IMR-90 (cell line): Measurements from ENCODE around the gene SLC38A3. TPM values are rescaled to one million over a fixed set of nuclear protein-coding genes. Genes with fewer than 3 reads are reported as not detected.
A peak's percentile ranks its signal among the peaks of the same experiment; 100 is the strongest.

Experiments used
- ATAC-seq: fragments of 200-7000 bp; cut with Tn5 transposase; 2 replicates; pipeline ENCODE4 v1.9.1; 2020; ENCODE audit warnings: low read depth, mild to moderate bottlenecking, moderate library complexity
- BruUV-seq: library from RNA; stranded (reverse); fragments of 400-500 nt; replicated peaks from 2 replicates; lab custom pipeline; 2021; lab: Mats Ljungman, UMichigan
- CTCF ChIA-PET: fragments of 300-600 bp; formaldehyde crosslinking; extraction: SDS; loops from one replicate; lab custom pipeline; 2021; ENCODE audit warnings: antibody characterized with exemption; lab: Yijun Ruan, JAX
- POLR2A ChIA-PET: fragments of 300-600 bp; sonication (Branson Sonifier 250); formaldehyde crosslinking; loops from one replicate; lab custom pipeline; 2022; ENCODE audit warnings: antibody characterized with exemption; ENCODE audit not compliant: unreplicated experiment; lab: Charles Lee
- DNase-seq: peaks from one replicate; pipeline ENCODE4 v3.0.0; 2013
- H2AFZ ChIP-seq: replicated peaks from 2 replicates; pipeline ENCODE3; 2013; ENCODE audit warnings: low read length, mild to moderate bottlenecking; ENCODE audit not compliant: poor library complexity
- H2AK5ac ChIP-seq: 2 replicates; pipeline ENCODE4 v1.6.1; 2013; ENCODE audit warnings: low read depth, low read length, inconsistent platforms
- H2AK9ac ChIP-seq: replicated peaks from 2 replicates; pipeline ENCODE3; 2013; ENCODE audit warnings: mild to moderate bottlenecking, low read depth, low read length, moderate library complexity; ENCODE audit not compliant: poor library complexity
- H2BK120ac ChIP-seq: 2 replicates; pipeline ENCODE4 v1.6.1; 2013; ENCODE audit warnings: low read depth, low read length, inconsistent platforms
- H2BK15ac ChIP-seq: 3 replicates; pipeline ENCODE4 v1.6.1; 2013; ENCODE audit warnings: low read depth, low read length, inconsistent platforms
- H2BK20ac ChIP-seq: 2 replicates; pipeline ENCODE4 v1.6.1; 2013; ENCODE audit warnings: low read depth, mild to moderate bottlenecking, inconsistent platforms, low read length, moderate library complexity
- H2BK5ac ChIP-seq: 2 replicates; pipeline ENCODE4 v1.6.1; 2013; ENCODE audit warnings: mild to moderate bottlenecking, low read depth, low read length, inconsistent platforms; ENCODE audit not compliant: poor library complexity, severe bottlenecking
- H3K14ac ChIP-seq: replicated peaks from 2 replicates; pipeline ENCODE4 v1.6.1; 2013; ENCODE audit warnings: low read depth, low read length, inconsistent platforms
- H3K18ac ChIP-seq: 2 replicates; pipeline ENCODE4 v1.6.1; 2013; ENCODE audit warnings: low read depth, low read length, control low read depth
- H3K23ac ChIP-seq: 2 replicates; pipeline ENCODE4 v1.6.1; 2013; ENCODE audit warnings: low read depth, low read length, inconsistent platforms
- H3K27ac ChIP-seq: 2 replicates; pipeline ENCODE4 v1.5.1; 2013; ENCODE audit warnings: mild to moderate bottlenecking, control low read depth, low read length; ENCODE audit not compliant: insufficient read depth
- H3K27me3 ChIP-seq: 2 replicates; pipeline ENCODE4 v1.6.1; 2013; ENCODE audit warnings: low read length; ENCODE audit not compliant: control insufficient read depth, insufficient read depth
- H3K36me3 ChIP-seq: 2 replicates; pipeline ENCODE4 v1.6.1; 2013; ENCODE audit warnings: low read length, mixed read lengths; ENCODE audit not compliant: control insufficient read depth, insufficient read depth
- H3K4ac ChIP-seq: 2 replicates; pipeline ENCODE4 v1.6.1; 2013; ENCODE audit warnings: low read depth, low read length, inconsistent platforms
- H3K4me1 ChIP-seq: 2 replicates; pipeline ENCODE4 v1.6.1; 2013; ENCODE audit warnings: low read length, mixed read lengths; ENCODE audit not compliant: control insufficient read depth, insufficient read depth
- H3K4me2 ChIP-seq: 2 replicates; pipeline ENCODE4 v1.6.1; 2013; ENCODE audit warnings: low read depth, mild to moderate bottlenecking, control low read depth, low read length, moderate library complexity
- H3K4me3 ChIP-seq: 2 replicates; pipeline ENCODE4 v1.5.1; 2013; ENCODE audit warnings: low read depth, mild to moderate bottlenecking, control low read depth, low read length, moderate library complexity; ENCODE audit not compliant: insufficient read depth
- H3K56ac ChIP-seq: 2 replicates; pipeline ENCODE4 v1.6.1; 2013; ENCODE audit warnings: low read length, inconsistent platforms; ENCODE audit not compliant: insufficient read depth; ENCODE audit errors: extremely low read depth
- H3K79me1 ChIP-seq, 2 experiments: 2 replicates each; pipeline ENCODE4 v1.6.1; 2013; ENCODE audit warnings: low read length in 2 of 2, inconsistent platforms in 1 of 2, low read depth in 1 of 2
- H3K9ac ChIP-seq: 2 replicates; pipeline ENCODE4 v1.6.1; 2013; ENCODE audit warnings: low read depth, low read length, control low read depth
- H3K9me1 ChIP-seq: 2 replicates; pipeline ENCODE4 v1.6.1; 2013; ENCODE audit warnings: low read length, inconsistent platforms; ENCODE audit not compliant: insufficient read depth
- H3K9me3 ChIP-seq: 2 replicates; pipeline ENCODE4 v1.6.1; 2013; ENCODE audit warnings: low read length; ENCODE audit not compliant: control insufficient read depth, insufficient read depth
- H4K20me1 ChIP-seq: 2 replicates; pipeline ENCODE4 v1.6.1; 2013; ENCODE audit warnings: low read length, inconsistent platforms; ENCODE audit not compliant: insufficient read depth
- H4K5ac ChIP-seq: 2 replicates; pipeline ENCODE4 v1.6.1; 2013; ENCODE audit warnings: mild to moderate bottlenecking, low read depth, low read length, control low read depth
- H4K8ac ChIP-seq, 2 experiments: 2 replicates each; pipeline ENCODE4 v1.6.1; 2013; ENCODE audit warnings: low read depth in 2 of 2, low read length in 2 of 2, control low read depth in 1 of 2, inconsistent platforms in 1 of 2
- H4K91ac ChIP-seq: 2 replicates; pipeline ENCODE4 v1.6.1; 2013; ENCODE audit warnings: low read depth, low read length, inconsistent platforms; ENCODE audit not compliant: insufficient read depth
- BHLHE40 ChIP-seq: fragments of 150-350 bp; IDR thresholded peaks from 2 replicates; pipeline ENCODE4 v1.6.1; 2016; ENCODE audit warnings: mild to moderate bottlenecking, low read depth, low read length
- CEBPB ChIP-seq: IDR thresholded peaks from 2 replicates; pipeline ENCODE4 v1.6.1; 2012; ENCODE audit warnings: low read depth, low read length, improper control_type of control experiment
- CHD1 ChIP-seq: IDR thresholded peaks from 2 replicates; pipeline ENCODE4 v1.6.1; 2012; ENCODE audit warnings: low read depth, low read length, improper control_type of control experiment
- FOS ChIP-seq: fragments of 150-350 bp; IDR thresholded peaks from 2 replicates; pipeline ENCODE4 v1.6.1; 2016; ENCODE audit warnings: low read depth, low read length
- MAFK ChIP-seq: IDR thresholded peaks from 2 replicates; pipeline ENCODE4 v1.6.1; 2012; ENCODE audit warnings: low read depth, low read length, improper control_type of control experiment
- MAZ ChIP-seq: IDR thresholded peaks from 2 replicates; pipeline ENCODE4 v1.6.1; 2012; ENCODE audit warnings: low read depth, mild to moderate bottlenecking, low read length, improper control_type of control experiment, moderate library complexity, borderline replicate concordance
- MXI1 ChIP-seq: IDR thresholded peaks from 2 replicates; pipeline ENCODE4 v1.6.1; 2012; ENCODE audit warnings: low read depth, mild to moderate bottlenecking, low read length, moderate library complexity, borderline replicate concordance
- NFE2L2 ChIP-seq: fragments of 150-350 bp; IDR thresholded peaks from 2 replicates; pipeline ENCODE4 v1.6.1; 2016; ENCODE audit warnings: low read depth, mild to moderate bottlenecking, low read length
- POLR2A ChIP-seq: IDR thresholded peaks from 2 replicates; pipeline ENCODE4 v1.6.1; 2012; ENCODE audit warnings: mild to moderate bottlenecking, low read depth, low read length
- RAD21 ChIP-seq: IDR thresholded peaks from 2 replicates; pipeline ENCODE4 v1.6.1; 2012; ENCODE audit warnings: low read length, improper control_type of control experiment
- RCOR1 ChIP-seq: IDR thresholded peaks from 2 replicates; pipeline ENCODE4 v1.6.1; 2012; ENCODE audit warnings: mild to moderate bottlenecking, low read length, improper control_type of control experiment; ENCODE audit not compliant: insufficient replicate concordance
- SMC3 ChIP-seq: fragments of 150-350 bp; IDR thresholded peaks from 2 replicates; pipeline ENCODE4 v1.6.1; 2016; ENCODE audit warnings: low read depth, mild to moderate bottlenecking, antibody characterized with exemption, low read length, moderate library complexity
- WGBS, 2 experiments: methylation state at CpG; one replicate each; pipeline versions ENCODE4 v1.1.5 to v1.1.7; 2013; ENCODE audit warnings: missing lambda C conversion rate in 2 of 2; ENCODE audit not compliant: insufficient read length in 1 of 2; ENCODE audit errors: extremely low coverage in 2 of 2; 5-methylcytosine and 5-hydroxymethylcytosine counted together
- dilution Hi-C: fragments of 300-500 bp; cut with HindIII; formaldehyde crosslinking; loops from one replicate; pipeline ENCODE4 v1.14.3; 2018; ENCODE audit warnings: low sequenced_read_pairs; ENCODE audit not compliant: unreplicated experiment
- in situ Hi-C: fragments of 300-500 bp; cut with MboI; formaldehyde crosslinking; loops from 3 replicates; pipeline ENCODE4 v1.14.3; 2019; ENCODE audit warnings: low sequenced_read_pairs, inconsistent platforms, mixed read lengths
- intact Hi-C: fragments of 100-400 bp; cut with micrococcal nuclease; formaldehyde crosslinking; loops from 2 replicates; pipeline ENCODE4 v1.10.0; 2022
- polyA plus RNA-seq, 3 experiments: library from polyadenylated mRNA; depleted of rRNA; stranded (reverse); fragments of >200 nt; gene quantifications; 2 replicates each; pipeline ENCODE4 v1.2.3, GENCODE V29; 2012; ENCODE audit warnings: low replicate concordance in 1 of 3
- total RNA-seq: library from RNA; depleted of rRNA; stranded (reverse); fragments of >200 nt; gene quantifications from 2 replicates; pipeline ENCODE4 v1.2.3, GENCODE V29; 2012
- TF ChIP-seq, protein P1 (sequence below): fragments of 150-350 bp; IDR thresholded peaks from 2 replicates; pipeline ENCODE4 v1.6.1; 2017; ENCODE audit warnings: mild to moderate bottlenecking, antibody characterized with exemption, low read length, low read depth
- TF ChIP-seq, protein P2 (sequence below): conservative IDR thresholded peaks from 2 replicates; pipeline ENCODE4 v1.5.1; 2012; ENCODE audit warnings: mild to moderate bottlenecking, low read depth, low read length, improper control_type of control experiment

Gene SLC38A3
- total and polyA plus RNA-seq, 2 of the 4 experiments (the other 2 are of a cell fraction) = 0.12 to 0.36 TPM

DNA sequence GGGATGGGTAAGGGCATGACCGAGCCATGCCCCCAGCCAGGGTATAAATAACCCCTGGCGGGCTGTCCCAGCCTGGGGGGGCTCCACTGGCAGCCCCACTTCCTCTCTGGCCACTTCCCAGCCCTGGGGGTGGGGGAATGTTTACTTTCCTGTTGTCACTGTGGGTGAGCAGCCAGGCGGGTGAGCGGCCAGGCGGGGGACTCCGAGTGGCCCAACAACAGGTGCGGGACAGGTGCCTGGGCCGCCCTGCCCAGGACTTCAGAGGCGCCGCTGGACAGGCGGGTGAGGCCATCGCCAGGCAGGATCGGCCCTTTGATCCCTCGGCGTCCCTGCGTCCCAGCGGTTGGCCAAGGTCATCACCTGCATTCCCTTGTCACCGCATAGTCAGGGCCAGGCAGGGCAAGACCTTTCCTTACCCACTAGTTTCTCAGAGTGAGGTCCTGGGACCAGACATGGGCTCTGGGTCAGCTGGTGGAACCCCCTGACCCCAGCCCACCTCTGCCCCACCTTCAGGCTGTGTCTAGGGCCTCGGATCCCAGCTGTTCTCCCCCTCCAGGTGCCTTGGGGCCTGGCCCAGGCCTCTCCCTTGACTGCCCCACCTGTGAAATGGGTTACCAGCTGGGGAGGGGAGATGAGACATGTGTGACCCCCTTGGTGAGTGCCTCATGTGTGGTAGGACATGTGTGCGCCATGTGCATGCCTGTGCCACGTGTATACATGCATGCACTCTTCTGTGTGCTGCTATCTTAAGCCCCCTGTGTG is 33.4 kb upstream of the SLC38A3 start:
- Histone ChIP-seq H4K20me1 (no peaks in the 10 kb centered on the region; the same call in 1 of the 2 replicates), H3K79me1 (peaks cover 9 to 67% of the 10 kb centered on the region in 2 experiments), H3K9ac (no peak overlapping the region), H3K4me1 (peaks cover 25% of the 10 kb centered on the region), H3K56ac (no peak overlapping the region), H3K36me3 (peaks cover 22% of the 10 kb centered on the region), H4K8ac (peak overlapping the region in 1 of 2 experiments; percentile 99; a peak in 2 of 4 replicates), H3K4ac (peak overlapping the region; percentile 90), H2BK5ac (peak overlapping the region; percentile 97), H2BK15ac (peak overlapping the region; percentile 78; the same call in 1 of the 3 replicates), H3K9me3 (no peaks in the 10 kb centered on the region), H2BK120ac (peak overlapping the region; percentile 92; the same call in 1 of the 2 replicates), H2AFZ (peak overlapping the region; percentile 38), H2BK20ac (0 out of 2 replicates have a peak overlapping the region, but pooled peaks have one; percentile 30), H2AK5ac (peak overlapping the region; percentile 67), H3K4me2 (no peak overlapping the region), H3K27ac (no peak overlapping the region; the same call in 1 of the 2 replicates), H3K23ac (no peak overlapping the region), H3K9me1 (peaks cover 21% of the 10 kb centered on the region), H3K4me3 (no peak overlapping the region), H4K5ac (no peak overlapping the region), H3K27me3 (no peaks in the 10 kb centered on the region), H3K18ac (no peak overlapping the region), H2AK9ac (peak overlapping the region; percentile 35), H3K14ac (no peak overlapping the region), H4K91ac (peak overlapping the region; percentile 23; the same call in 1 of the 2 replicates)
- ATAC-seq (no peak), DNase-seq (no peak)
- WGBS, 2 experiments = 83% methylated on average over 12 of the region's 21 CpGs; no CpG with 5 or more reads in 1 of the 2 experiments
- dilution Hi-C loops (no loop called here), in situ Hi-C loops (no loop called here), intact Hi-C loops (no loop called here)
- POLR2A ChIA-PET = no interaction called here
- CTCF ChIA-PET = interaction anchor here (0.5 to 1.1 kb wide), 2 partner anchors 17 to 560 kb away, joined by 3 to 5 read pairs; no protein-coding TSS in a partner anchor
- BruUV-seq = no TSS peak
- no peak for TF ChIP-seq MAZ
- no peak for TF ChIP-seq RCOR1
- TF ChIP-seq, protein P1, sequence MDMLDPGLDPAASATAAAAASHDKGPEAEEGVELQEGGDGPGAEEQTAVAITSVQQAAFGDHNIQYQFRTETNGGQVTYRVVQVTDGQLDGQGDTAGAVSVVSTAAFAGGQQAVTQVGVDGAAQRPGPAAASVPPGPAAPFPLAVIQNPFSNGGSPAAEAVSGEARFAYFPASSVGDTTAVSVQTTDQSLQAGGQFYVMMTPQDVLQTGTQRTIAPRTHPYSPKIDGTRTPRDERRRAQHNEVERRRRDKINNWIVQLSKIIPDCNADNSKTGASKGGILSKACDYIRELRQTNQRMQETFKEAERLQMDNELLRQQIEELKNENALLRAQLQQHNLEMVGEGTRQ = no peak
- no peak for TF ChIP-seq FOS
- TF ChIP-seq SMC3 = no peak
- no peak for TF ChIP-seq POLR2A
- TF ChIP-seq CEBPB = no peak
- TF ChIP-seq BHLHE40 = no peak
- TF ChIP-seq NFE2L2 = no peak
- no peak for TF ChIP-seq MXI1
- TF ChIP-seq MAFK = no peak
- TF ChIP-seq RAD21 = no peak
- TF ChIP-seq, protein P2, sequence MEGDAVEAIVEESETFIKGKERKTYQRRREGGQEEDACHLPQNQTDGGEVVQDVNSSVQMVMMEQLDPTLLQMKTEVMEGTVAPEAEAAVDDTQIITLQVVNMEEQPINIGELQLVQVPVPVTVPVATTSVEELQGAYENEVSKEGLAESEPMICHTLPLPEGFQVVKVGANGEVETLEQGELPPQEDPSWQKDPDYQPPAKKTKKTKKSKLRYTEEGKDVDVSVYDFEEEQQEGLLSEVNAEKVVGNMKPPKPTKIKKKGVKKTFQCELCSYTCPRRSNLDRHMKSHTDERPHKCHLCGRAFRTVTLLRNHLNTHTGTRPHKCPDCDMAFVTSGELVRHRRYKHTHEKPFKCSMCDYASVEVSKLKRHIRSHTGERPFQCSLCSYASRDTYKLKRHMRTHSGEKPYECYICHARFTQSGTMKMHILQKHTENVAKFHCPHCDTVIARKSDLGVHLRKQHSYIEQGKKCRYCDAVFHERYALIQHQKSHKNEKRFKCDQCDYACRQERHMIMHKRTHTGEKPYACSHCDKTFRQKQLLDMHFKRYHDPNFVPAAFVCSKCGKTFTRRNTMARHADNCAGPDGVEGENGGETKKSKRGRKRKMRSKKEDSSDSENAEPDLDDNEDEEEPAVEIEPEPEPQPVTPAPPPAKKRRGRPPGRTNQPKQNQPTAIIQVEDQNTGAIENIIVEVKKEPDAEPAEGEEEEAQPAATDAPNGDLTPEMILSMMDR = no peak
- TF ChIP-seq CHD1 = no peak
